HEK293T (cell line): ENCODE data around the gene MORN1.

Source experiments
- BHLHE40 ChIP-seq: fragments of 450-650 bp; IDR thresholded peaks from 2 replicates; pipeline ENCODE4 v1.6.1; 2016; ENCODE audit warnings: mild to moderate bottlenecking, moderate library complexity, borderline replicate concordance
- CTBP1 ChIP-seq: fragments of 450-650 bp; IDR thresholded peaks from 2 replicates; pipeline ENCODE4 v1.6.1; 2016; ENCODE audit warnings: borderline replicate concordance
- ELF4 ChIP-seq: fragments of 450-650 bp; IDR thresholded peaks from 2 replicates; pipeline ENCODE4 v1.6.1; 2017; ENCODE audit warnings: antibody characterized with exemption
- FOXA1 ChIP-seq: fragments of 450-650 bp; IDR thresholded peaks from 2 replicates; pipeline ENCODE4 v1.6.1; 2016; ENCODE audit warnings: mild to moderate bottlenecking
- FOXK2 ChIP-seq: fragments of 450-650 bp; IDR thresholded peaks from 2 replicates; pipeline ENCODE4 v1.6.1; 2016; ENCODE audit warnings: mild to moderate bottlenecking
- FOXM1 ChIP-seq: fragments of 450-650 bp; IDR thresholded peaks from 2 replicates; pipeline ENCODE4 v1.6.1; 2017; ENCODE audit warnings: mild to moderate bottlenecking, borderline replicate concordance
- HDGF ChIP-seq: fragments of 450-650 bp; IDR thresholded peaks from 2 replicates; pipeline ENCODE4 v1.6.1; 2017; ENCODE audit warnings: antibody characterized with exemption, borderline replicate concordance
- LEF1 ChIP-seq: fragments of 450-650 bp; IDR thresholded peaks from 2 replicates; pipeline ENCODE4 v1.6.1; 2017; ENCODE audit warnings: mild to moderate bottlenecking, borderline replicate concordance
- NFRKB ChIP-seq: fragments of 450-650 bp; IDR thresholded peaks from 2 replicates; pipeline ENCODE4 v1.6.1; 2016; ENCODE audit warnings: mild to moderate bottlenecking, moderate library complexity
- PKNOX1 ChIP-seq: fragments of 450-650 bp; IDR thresholded peaks from 2 replicates; pipeline ENCODE4 v1.6.1; 2016
- SP1 ChIP-seq: fragments of 450-650 bp; IDR thresholded peaks from 2 replicates; pipeline ENCODE4 v1.6.1; 2017
- SUZ12 ChIP-seq: fragments of 450-650 bp; IDR thresholded peaks from 2 replicates; pipeline ENCODE4 v1.6.1; 2016; ENCODE audit warnings: mild to moderate bottlenecking
- TARDBP ChIP-seq: fragments of 450-650 bp; IDR thresholded peaks from 2 replicates; pipeline ENCODE4 v1.6.1; 2016
- ZNF384 ChIP-seq: fragments of 450-650 bp; IDR thresholded peaks from 2 replicates; pipeline ENCODE4 v1.6.1; 2016

DNA sequence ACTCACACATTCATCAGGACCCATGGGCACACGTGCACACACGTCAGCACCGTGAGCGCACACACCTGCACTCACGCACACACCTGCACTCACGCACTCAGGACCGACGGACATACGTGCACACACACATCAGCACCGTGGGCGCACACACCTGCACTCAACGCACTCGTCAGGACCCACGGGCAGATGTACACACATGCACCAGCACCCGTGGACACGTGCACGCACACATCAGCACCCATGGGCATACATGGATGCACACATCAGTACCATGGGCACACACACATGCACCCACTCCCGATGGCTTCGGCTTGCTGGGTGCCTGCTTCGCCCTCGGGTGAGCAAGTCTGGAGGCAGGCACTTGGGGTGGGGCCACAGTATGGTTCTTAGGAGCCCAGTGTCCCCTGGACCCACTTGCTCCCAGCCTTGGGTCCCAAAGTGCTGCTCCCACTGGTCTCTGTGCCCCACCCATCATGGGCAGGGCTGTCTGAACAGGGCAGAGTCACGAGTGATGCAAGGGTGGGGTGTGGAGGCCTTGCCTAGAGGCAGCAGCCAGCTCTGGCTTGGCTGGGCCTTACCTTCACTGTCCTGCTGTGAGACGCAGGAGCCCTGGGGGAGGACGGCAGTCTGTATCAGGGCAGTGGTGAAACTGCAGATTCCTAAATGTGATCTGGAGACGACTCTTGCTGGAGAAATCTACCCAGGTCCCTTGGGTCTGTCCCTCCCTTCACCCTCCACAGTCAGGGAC lies 113.4 kb downstream of the MORN1 start:
- TF ChIP-seq TARDBP (no peak), SUZ12 (no peak), NFRKB (no peak), FOXK2 (no peak), SP1 (no peak), FOXA1 (no peak), LEF1 (no peak), BHLHE40 (no peak), FOXM1 (no peak), ZNF384 (no peak), CTBP1 (no peak), PKNOX1 (no peak), ELF4 (no peak), HDGF (no peak)
